Uterus (tissue), 4 donors: Measurements from ENCODE around the gene PAN3. TPM values are rescaled to one million over a fixed set of nuclear protein-coding genes. Genes with fewer than 3 reads are reported as not detected.

Source experiments
- DNase-seq, 2 donors: peaks; one replicate each; pipeline ENCODE4 v3.0.0-alpha.2; 2019 to 2020
- H3K27ac ChIP-seq, 2 donors: fragments of 200-600 bp; sonication (generic); 1 replicate in 1 of 2; 2 replicates in 1 of 2; pipeline ENCODE4 v1.5.1; 2016 to 2018
- H3K27me3 ChIP-seq, 2 donors: fragments of 200-600 bp; sonication (generic); one replicate each; pipeline ENCODE4 v1.5.1; 2018 to 2019; ENCODE audit warnings: control low read depth in 1 of 2
- H3K36me3 ChIP-seq, 2 donors: fragments of 200-600 bp; sonication (generic); one replicate each; pipeline ENCODE4 v1.5.1; 2019; ENCODE audit warnings: control low read depth in 1 of 2
- H3K4me1 ChIP-seq, 2 donors: fragments of 200-600 bp; sonication (generic); one replicate each; pipeline ENCODE4 v1.5.1; 2018 to 2019; ENCODE audit warnings: control low read depth in 1 of 2
- H3K4me3 ChIP-seq, 2 donors: fragments of 200-600 bp; sonication (generic); 1 replicate in 1 of 2; 2 replicates in 1 of 2; pipeline ENCODE4 v1.5.1; 2018 to 2019; ENCODE audit warnings: mild to moderate bottlenecking in 1 of 2
- H3K9me3 ChIP-seq, 2 donors: fragments of 200-600 bp; sonication (generic); one replicate each; pipeline ENCODE4 v1.5.1; 2019; ENCODE audit warnings: control low read depth in 1 of 2
- CTCF ChIP-seq, 4 experiments: fragments of 200-600 bp in 2 of 4; fragments of 450-650 bp in 2 of 4; sonication (generic) in 2 of 4; IDR thresholded peaks; one replicate each; pipeline ENCODE4 v1.5.1; 2016 to 2019; ENCODE audit warnings: antibody characterized with exemption in 4 of 4, mild to moderate bottlenecking in 2 of 4, moderate library complexity in 1 of 4
- POLR2A ChIP-seq, 2 donors: fragments of 450-650 bp; IDR thresholded peaks; one replicate each; pipeline ENCODE4 v1.6.1; 2016; ENCODE audit warnings: antibody characterized with exemption in 2 of 2, mild to moderate bottlenecking in 1 of 2, moderate library complexity in 1 of 2
- intact Hi-C: fragments of 100-400 bp; cut with DNase I; formaldehyde crosslinking; loops from one replicate; pipeline ENCODE4 v1.15.1; 2023; ENCODE audit warnings: low total_unique reads
- total RNA-seq, 4 donors: library from RNA; depleted of rRNA in 3 of 4; stranded (reverse); fragments of >200 nt in 3 of 4; gene quantifications; one replicate each; pipeline versions ENCODE4 v1.1.0 to v1.2.4, GENCODE V29; 2014 to 2023
- donor health status: DM: yes; HTN: yes; CAD: no.

PAN3 gene
- total RNA-seq, 4 donors from 2014 or later: 17.4 to 61.4 (median 48.2) TPM

GRCh38 chr13:28181413-28181812, 43.1 kb downstream of the PAN3 start:
- Histone ChIP-seq H3K9me3 (no peaks in the 10 kb centered on the region), H3K27me3 (no peaks in the 10 kb centered on the region), H3K36me3 (no peaks in the 10 kb centered on the region), H3K4me1 (no peaks in the 10 kb centered on the region), H3K27ac (no peak overlapping the region), H3K4me3 (no peak overlapping the region)
- no peak for TF ChIP-seq POLR2A (IDR thresholded peaks at IDR 0.05)
- no peak for TF ChIP-seq CTCF (IDR thresholded peaks at IDR 0.05)
- DNase-seq: no peak
- intact Hi-C loops: no loop called here

GRCh38 chr13:28185256-28185655, 46.9 kb downstream of the PAN3 start:
- no peak for DNase-seq
- Histone ChIP-seq H3K36me3 (no peaks in the 10 kb centered on the region), H3K4me3 (no peak overlapping the region), H3K9me3 (no peaks in the 10 kb centered on the region), H3K27ac (no peak overlapping the region), H3K4me1 (no peaks in the 10 kb centered on the region), H3K27me3 (no peaks in the 10 kb centered on the region)
- intact Hi-C loops: no loop called here
- TF ChIP-seq CTCF (IDR thresholded peaks at IDR 0.05): no peak
- no peak for TF ChIP-seq POLR2A (IDR thresholded peaks at IDR 0.05)

- no peak for DNase-seq
- Histone ChIP-seq H3K4me3 (no peak overlapping the region), H3K9me3 (no peaks in the 10 kb centered on the region), H3K27me3 (no peaks in the 10 kb centered on the region), H3K4me1 (no peaks in the 10 kb centered on the region), H3K36me3 (no peaks in the 10 kb centered on the region), H3K27ac (no peak overlapping the region)
- intact Hi-C loops: no loop called here
- TF ChIP-seq CTCF (IDR thresholded peaks at IDR 0.05) (no peak), POLR2A (IDR thresholded peaks at IDR 0.05) (no peak)
These were observed 60.7 kb downstream of the PAN3 start for GRCh38 chr13:28199089-28199488.

DNA sequence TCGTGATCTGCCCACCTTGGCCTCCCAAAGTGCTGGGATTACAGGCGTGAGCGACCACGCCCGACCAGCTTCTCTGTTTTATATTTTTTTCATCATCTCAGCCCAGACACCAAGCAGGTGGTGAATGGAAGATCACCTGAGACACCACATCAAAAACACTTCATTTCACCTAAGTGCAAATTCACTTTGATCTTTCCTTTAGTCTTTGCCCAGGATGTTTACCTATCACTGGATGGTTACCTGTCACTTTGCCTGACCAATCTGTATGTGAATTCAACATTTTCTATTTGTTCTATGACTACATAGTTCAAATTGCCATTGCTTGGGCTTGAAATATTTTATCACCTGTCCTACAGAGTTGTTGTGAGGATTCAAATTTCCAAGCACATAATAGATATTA, 65.7 kb downstream of the PAN3 start:
- no peak for DNase-seq
- H3K27ac ChIP-seq: no peak overlapping the region
- no peaks in the 10 kb centered on the region for H3K36me3 ChIP-seq
- H3K4me3 ChIP-seq: no peak overlapping the region
- H3K4me1 ChIP-seq: no peaks in the 10 kb centered on the region
- intact Hi-C loops: no loop called here
- H3K9me3 ChIP-seq: no peaks in the 10 kb centered on the region
- H3K27me3 ChIP-seq: no peaks in the 10 kb centered on the region
- TF ChIP-seq POLR2A (IDR thresholded peaks at IDR 0.05) (no peak), CTCF (IDR thresholded peaks at IDR 0.05) (no peak)

DNA sequence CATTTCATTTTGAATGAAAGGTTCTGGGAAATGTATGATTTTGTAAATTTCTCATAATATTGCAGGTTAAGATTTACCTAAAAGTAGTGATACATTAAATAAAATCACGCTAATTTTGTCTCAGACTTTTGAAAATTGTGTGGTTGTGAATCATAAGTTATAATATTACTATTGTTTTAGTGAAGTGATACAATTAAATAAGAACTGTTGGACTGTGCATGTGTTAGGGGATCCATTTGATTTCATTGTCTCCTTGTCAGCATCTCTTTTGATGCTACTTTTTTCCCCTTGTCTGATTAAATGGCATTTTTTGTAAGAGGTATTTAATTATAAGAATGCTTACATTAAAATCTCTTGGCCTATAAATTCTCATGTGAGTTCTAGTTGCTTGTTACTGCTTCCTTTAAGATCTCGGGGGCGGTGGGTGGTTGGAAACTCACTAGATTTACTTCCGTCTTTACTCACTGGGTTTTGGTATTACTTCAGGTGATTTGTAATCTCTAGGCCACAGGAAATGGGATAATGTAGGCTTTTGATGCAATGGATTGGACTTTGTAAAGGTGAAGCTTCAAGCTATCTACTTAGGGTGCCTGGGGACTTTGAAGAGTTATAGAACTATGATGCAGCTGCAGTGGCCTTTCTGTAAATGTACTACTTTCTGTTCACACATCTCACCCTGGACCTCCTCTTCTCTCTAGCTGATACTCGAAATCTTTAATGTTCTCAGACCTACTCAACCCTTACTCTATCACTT, 66.5 kb downstream of the PAN3 start:
- no peak for DNase-seq
- Histone ChIP-seq H3K9me3 (no peaks in the 10 kb centered on the region), H3K4me3 (no peak overlapping the region), H3K27ac (no peak overlapping the region), H3K36me3 (no peaks in the 10 kb centered on the region), H3K27me3 (no peaks in the 10 kb centered on the region), H3K4me1 (no peaks in the 10 kb centered on the region)
- TF ChIP-seq CTCF (IDR thresholded peaks at IDR 0.05): no peak
- no peak for TF ChIP-seq POLR2A (IDR thresholded peaks at IDR 0.05)
- intact Hi-C loops: no loop called here
